DOHH2 (cell line): ENCODE results near the gene TP53I11.

Experiments used
- CTCF ChIP-seq: fragments of 200-600 bp; sonication (generic); IDR thresholded peaks from one replicate; pipeline ENCODE4 v1.5.1; 2014; ENCODE audit warnings: antibody characterized with exemption, mild to moderate bottlenecking, low read depth, low read length; ENCODE audit not compliant: poor library complexity, severe bottlenecking
- EZH2phosphoT487 ChIP-seq: fragments of 200-600 bp; sonication (generic); IDR thresholded peaks from 2 replicates; pipeline ENCODE4 v1.6.1; 2017; ENCODE audit warnings: borderline replicate concordance, mild to moderate bottlenecking, antibody characterized with exemption, low read length, moderate library complexity, mixed read lengths

- TF ChIP-seq CTCF = no peak
- no peak for TF ChIP-seq EZH2phosphoT487
Observed at GRCh38 chr11:44916801-44917385, 33.8 kb downstream of the TP53I11 start.
